Measurements from ENCODE around the gene BACH2. TPM values are rescaled to one million over a fixed set of nuclear protein-coding genes. Genes with fewer than 3 reads are reported as not detected.

The BACH2 gene
- total RNA-seq, 4 donors from 2014 or later: 4.2 to 9.8 (median 5.8) TPM

DNA sequence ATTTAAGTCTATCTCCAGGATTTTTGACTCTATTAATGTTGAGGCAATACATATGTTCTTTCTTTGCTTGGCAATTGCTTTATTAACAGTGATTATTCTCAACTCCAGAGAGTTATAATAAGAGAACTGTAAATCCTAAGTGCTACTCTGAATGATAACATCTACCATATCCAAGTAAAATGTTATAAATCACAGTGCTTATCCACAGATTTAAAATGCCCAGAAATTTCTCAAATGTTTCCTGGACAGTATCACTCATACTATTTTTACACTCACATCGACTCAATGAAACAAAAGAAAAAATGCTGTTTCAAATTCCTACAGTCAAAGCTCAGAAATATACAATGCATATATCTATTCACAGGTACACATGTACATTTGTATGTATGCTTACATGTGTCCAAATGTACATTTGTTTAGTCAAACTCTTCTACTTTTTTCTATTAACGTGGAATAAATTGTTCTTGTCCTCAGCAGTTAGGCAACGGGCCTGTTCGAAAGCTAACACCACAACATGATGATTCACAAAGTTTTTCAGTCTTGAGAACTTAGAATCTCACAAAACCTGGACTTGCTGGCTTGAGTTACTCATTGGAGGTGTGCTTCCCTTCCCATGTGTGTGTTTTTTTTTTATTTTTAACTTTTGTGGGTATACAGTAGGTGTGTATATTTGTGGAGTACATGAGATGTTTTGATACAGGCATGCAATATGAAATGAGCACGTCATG lies 209.4 kb downstream of the BACH2 start:
- peaks cover 0 to 8% (median 2%) of the 10 kb centered on the region in 4 donors for H3K4me1 ChIP-seq
- WGBS: 81% methylated on average over 5 of the region's 5 CpGs
- H3K27ac ChIP-seq (replicated peaks in 1 of 4): no peak overlapping the region
- intact Hi-C loops (cut with DNase I): loop anchor here (10.0 kb wide), 1 partner anchor 112 kb away; no protein-coding TSS in a partner anchor
- TF ChIP-seq POLR2A (IDR thresholded peaks at IDR 0.05; ENCODE audit: low read depth) (no peak), POLR2AphosphoS5 (IDR thresholded peaks at IDR 0.05) (no peak), CTCF (IDR thresholded peaks at IDR 0.05) (no peak), EP300 (IDR thresholded peaks at IDR 0.05) (no peak)
- H3K36me3 ChIP-seq: no peaks in the 10 kb centered on the region
- DNase-seq (ENCODE audit: extremely low spot score): no peak
- no peaks in the 10 kb centered on the region for H3K27me3 ChIP-seq
- no peak overlapping the region for H3K4me3 ChIP-seq
- H3K9me3 ChIP-seq: no peaks in the 10 kb centered on the region

GRCh38 chr6:90086517-90086916 lies 210.1 kb downstream of the BACH2 start:
- intact Hi-C loops (cut with DNase I): loop anchor here (10.0 kb wide), 1 partner anchor 112 kb away; no protein-coding TSS in a partner anchor
- 80% methylated on average over 7 of the region's 7 CpGs for WGBS
- Histone ChIP-seq H3K27ac (replicated peaks in 1 of 4) (no peak overlapping the region), H3K36me3 (no peaks in the 10 kb centered on the region), H3K4me3 (no peak overlapping the region), H3K4me1 (peaks cover 0 to 8% (median 2%) of the 10 kb centered on the region in 4 donors), H3K9me3 (no peaks in the 10 kb centered on the region), H3K27me3 (no peaks in the 10 kb centered on the region)
- DNase-seq (ENCODE audit: extremely low spot score): no peak
- no peak for TF ChIP-seq CTCF (IDR thresholded peaks at IDR 0.05)
- no peak for TF ChIP-seq EP300 (IDR thresholded peaks at IDR 0.05)
- TF ChIP-seq POLR2AphosphoS5 (IDR thresholded peaks at IDR 0.05): no peak
- no peak for TF ChIP-seq POLR2A (IDR thresholded peaks at IDR 0.05; ENCODE audit: low read depth)

- TF ChIP-seq EP300 (IDR thresholded peaks at IDR 0.05): no peak
- TF ChIP-seq POLR2A (IDR thresholded peaks at IDR 0.05; ENCODE audit: low read depth): no peak
- TF ChIP-seq CTCF (IDR thresholded peaks at IDR 0.05): no peak
- no peak for TF ChIP-seq POLR2AphosphoS5 (IDR thresholded peaks at IDR 0.05)
- Histone ChIP-seq H3K36me3 (no peaks in the 10 kb centered on the region), H3K27me3 (no peaks in the 10 kb centered on the region), H3K9me3 (no peaks in the 10 kb centered on the region), H3K4me1 (peaks cover 0 to 8% (median 2%) of the 10 kb centered on the region in 4 donors), H3K27ac (replicated peaks in 1 of 4) (no peak overlapping the region), H3K4me3 (no peak overlapping the region)
- intact Hi-C loops (cut with DNase I): loop anchor here (10.0 kb wide), 1 partner anchor 109 kb away; no protein-coding TSS in a partner anchor
- WGBS: 71% methylated on average over 4 of the region's 4 CpGs
- no peak for DNase-seq (ENCODE audit: extremely low spot score)
Measured at GRCh38 chr6:90083891-90084290, 212.8 kb downstream of the BACH2 start.

GRCh38 chr6:90082847-90083246 lies 213.8 kb downstream of the BACH2 start:
- DNase-seq (ENCODE audit: extremely low spot score): no peak
- Histone ChIP-seq H3K9me3 (no peaks in the 10 kb centered on the region), H3K27ac (replicated peaks in 1 of 4) (no peak overlapping the region), H3K27me3 (no peaks in the 10 kb centered on the region), H3K4me1 (peaks cover 0 to 2% (median under 1%) of the 10 kb centered on the region in 4 donors), H3K4me3 (no peak overlapping the region), H3K36me3 (no peaks in the 10 kb centered on the region)
- intact Hi-C loops (cut with DNase I): loop anchor here (10.0 kb wide), 1 partner anchor 108 kb away; no protein-coding TSS in a partner anchor
- 61% methylated on average over 2 of the region's 2 CpGs for WGBS
- TF ChIP-seq POLR2A (IDR thresholded peaks at IDR 0.05; ENCODE audit: low read depth) (no peak), POLR2AphosphoS5 (IDR thresholded peaks at IDR 0.05) (no peak), CTCF (IDR thresholded peaks at IDR 0.05) (no peak), EP300 (IDR thresholded peaks at IDR 0.05) (no peak)
